Measurements from ENCODE around the gene OPRD1.

OPRD1 gene

DNA sequence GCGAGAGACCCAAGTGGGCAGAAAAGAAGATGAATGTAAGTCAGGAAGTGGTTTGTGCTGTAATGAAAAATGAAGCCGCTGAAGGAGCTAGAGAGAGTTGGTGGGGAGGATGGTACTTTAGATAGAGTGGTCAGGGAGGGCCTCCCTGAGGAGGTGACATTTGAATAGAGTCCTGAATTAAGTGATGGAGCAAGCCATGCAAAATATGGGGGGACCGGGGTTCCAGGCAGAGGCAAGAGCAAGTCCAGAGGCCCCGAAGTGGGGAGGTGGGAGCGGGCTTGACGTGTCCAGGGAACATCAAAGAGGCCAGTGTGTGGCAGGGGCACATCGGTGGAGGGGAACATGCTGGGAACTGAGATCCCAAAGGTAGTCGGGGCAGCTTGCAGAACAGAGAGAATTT lies 43.1 kb downstream of the OPRD1 start:
- Histone ChIP-seq H3K27ac (ENCODE audit: low read depth, low read length) (no peak overlapping the region), H4K20me1 (ENCODE audit: low read depth, low read length) (no peaks in the 10 kb centered on the region), H3K9me3 (ENCODE audit: insufficient read depth, low read length) (no peaks in the 10 kb centered on the region), H3K79me2 (ENCODE audit: insufficient read depth, low read length) (no peaks in the 10 kb centered on the region), H2AFZ (ENCODE audit: low read depth, low read length, severe bottlenecking) (no peak overlapping the region), H3K9me2 (replicated peaks; ENCODE audit: insufficient read depth, low read length) (no peaks in the 10 kb centered on the region), H3K9ac (ENCODE audit: low read length) (no peak overlapping the region), H3F3A (ENCODE audit: insufficient read depth) (no peaks in the 10 kb centered on the region), H3K4me3 (ENCODE audit: insufficient read depth, low read length, poor library complexity, severe bottlenecking) (no peak overlapping the region), H3K36me3 (ENCODE audit: low read length) (no peaks in the 10 kb centered on the region), H3K27me3 (ENCODE audit: low read length) (no peaks in the 10 kb centered on the region), H3K4me2 (ENCODE audit: low read depth, low read length, poor library complexity, severe bottlenecking) (no peak overlapping the region)
- no peak for TF ChIP-seq EZH2phosphoT487 (conservative IDR thresholded peaks at IDR 0.05; ENCODE audit: low read length)
- TF ChIP-seq, protein P1, sequence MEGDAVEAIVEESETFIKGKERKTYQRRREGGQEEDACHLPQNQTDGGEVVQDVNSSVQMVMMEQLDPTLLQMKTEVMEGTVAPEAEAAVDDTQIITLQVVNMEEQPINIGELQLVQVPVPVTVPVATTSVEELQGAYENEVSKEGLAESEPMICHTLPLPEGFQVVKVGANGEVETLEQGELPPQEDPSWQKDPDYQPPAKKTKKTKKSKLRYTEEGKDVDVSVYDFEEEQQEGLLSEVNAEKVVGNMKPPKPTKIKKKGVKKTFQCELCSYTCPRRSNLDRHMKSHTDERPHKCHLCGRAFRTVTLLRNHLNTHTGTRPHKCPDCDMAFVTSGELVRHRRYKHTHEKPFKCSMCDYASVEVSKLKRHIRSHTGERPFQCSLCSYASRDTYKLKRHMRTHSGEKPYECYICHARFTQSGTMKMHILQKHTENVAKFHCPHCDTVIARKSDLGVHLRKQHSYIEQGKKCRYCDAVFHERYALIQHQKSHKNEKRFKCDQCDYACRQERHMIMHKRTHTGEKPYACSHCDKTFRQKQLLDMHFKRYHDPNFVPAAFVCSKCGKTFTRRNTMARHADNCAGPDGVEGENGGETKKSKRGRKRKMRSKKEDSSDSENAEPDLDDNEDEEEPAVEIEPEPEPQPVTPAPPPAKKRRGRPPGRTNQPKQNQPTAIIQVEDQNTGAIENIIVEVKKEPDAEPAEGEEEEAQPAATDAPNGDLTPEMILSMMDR (IDR thresholded peaks at IDR 0.05; ENCODE audit: insufficient read depth, low read length, poor library complexity, severe bottlenecking): no peak

DNA sequence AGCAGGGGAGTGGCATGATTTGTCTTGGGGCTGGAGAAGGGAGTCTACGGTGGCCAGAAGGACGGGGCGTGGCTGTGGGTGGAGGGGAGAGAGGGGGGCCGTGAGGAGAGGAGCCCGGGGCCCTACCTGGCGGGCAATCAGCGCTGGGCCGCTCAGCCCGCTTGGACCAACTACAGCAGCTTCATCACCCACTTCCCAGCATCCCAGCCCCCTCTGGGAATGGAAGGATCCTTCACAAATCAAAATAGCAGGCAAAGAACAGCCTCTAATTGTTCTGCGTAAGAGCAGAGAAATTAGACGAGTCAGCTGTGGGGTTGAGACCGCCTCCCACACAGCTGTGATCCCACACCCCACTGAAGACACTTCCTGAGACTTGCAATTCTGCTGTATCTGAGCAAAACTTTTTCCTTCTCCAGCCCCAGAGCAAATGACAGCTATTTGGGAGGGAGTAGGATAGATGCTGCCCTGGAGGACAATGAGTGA lies 43.5 kb downstream of the OPRD1 start:
- H3K4me2 ChIP-seq (ENCODE audit: low read depth, low read length, poor library complexity, severe bottlenecking): no peak overlapping the region
- TF ChIP-seq EZH2phosphoT487 (conservative IDR thresholded peaks at IDR 0.05; ENCODE audit: low read length): no peak
- TF ChIP-seq, protein P1 (IDR thresholded peaks at IDR 0.05; ENCODE audit: insufficient read depth, low read length, poor library complexity, severe bottlenecking): no peak
- no peak overlapping the region for H3K9ac ChIP-seq (ENCODE audit: low read length)
- H3K27me3 ChIP-seq (ENCODE audit: low read length): no peaks in the 10 kb centered on the region
- no peaks in the 10 kb centered on the region for H3F3A ChIP-seq (ENCODE audit: insufficient read depth)
- no peaks in the 10 kb centered on the region for H3K79me2 ChIP-seq (ENCODE audit: insufficient read depth, low read length)
- no peak overlapping the region for H3K4me3 ChIP-seq (ENCODE audit: insufficient read depth, low read length, poor library complexity, severe bottlenecking)
- H3K9me3 ChIP-seq (ENCODE audit: insufficient read depth, low read length): no peaks in the 10 kb centered on the region
- no peaks in the 10 kb centered on the region for H3K36me3 ChIP-seq (ENCODE audit: low read length)
- H2AFZ ChIP-seq (ENCODE audit: low read depth, low read length, severe bottlenecking): no peak overlapping the region
- H3K27ac ChIP-seq (ENCODE audit: low read depth, low read length): no peak overlapping the region
- H3K9me2 ChIP-seq (replicated peaks; ENCODE audit: insufficient read depth, low read length): no peaks in the 10 kb centered on the region
- H4K20me1 ChIP-seq (ENCODE audit: low read depth, low read length): no peaks in the 10 kb centered on the region

DNA sequence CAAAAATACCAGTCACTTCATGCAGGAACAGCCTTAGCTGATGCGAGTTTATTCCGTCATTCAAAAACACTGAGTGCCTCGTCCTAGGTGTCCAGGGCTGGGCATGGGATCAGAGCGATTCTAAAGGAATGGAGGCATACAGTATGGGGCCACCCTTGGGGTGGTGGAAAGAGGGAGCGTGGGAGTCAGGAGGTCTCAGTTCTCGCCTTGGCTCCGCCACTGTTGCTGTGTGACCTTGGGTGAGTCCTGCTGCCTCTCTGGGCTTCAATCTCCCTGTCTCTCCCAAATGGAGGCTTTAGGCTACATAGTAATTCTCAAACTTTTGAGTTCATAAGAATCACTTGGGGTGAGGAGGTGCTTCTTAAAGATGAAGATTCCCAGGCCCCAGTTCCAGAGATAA lies 44.0 kb downstream of the OPRD1 start:
- H3K36me3 ChIP-seq (ENCODE audit: low read length): no peaks in the 10 kb centered on the region
- no peaks in the 10 kb centered on the region for H3K9me2 ChIP-seq (replicated peaks; ENCODE audit: insufficient read depth, low read length)
- H3K4me3 ChIP-seq (ENCODE audit: insufficient read depth, low read length, poor library complexity, severe bottlenecking): no peak overlapping the region
- H3F3A ChIP-seq (ENCODE audit: insufficient read depth): no peaks in the 10 kb centered on the region
- no peak overlapping the region for H3K27ac ChIP-seq (ENCODE audit: low read depth, low read length)
- TF ChIP-seq, protein P1 (IDR thresholded peaks at IDR 0.05; ENCODE audit: insufficient read depth, low read length, poor library complexity, severe bottlenecking): no peak
- TF ChIP-seq EZH2phosphoT487 (conservative IDR thresholded peaks at IDR 0.05; ENCODE audit: low read length): no peak
- no peaks in the 10 kb centered on the region for H3K9me3 ChIP-seq (ENCODE audit: insufficient read depth, low read length)
- no peaks in the 10 kb centered on the region for H3K79me2 ChIP-seq (ENCODE audit: insufficient read depth, low read length)
- H2AFZ ChIP-seq (ENCODE audit: low read depth, low read length, severe bottlenecking): no peak overlapping the region
- no peak overlapping the region for H3K4me2 ChIP-seq (ENCODE audit: low read depth, low read length, poor library complexity, severe bottlenecking)
- no peaks in the 10 kb centered on the region for H4K20me1 ChIP-seq (ENCODE audit: low read depth, low read length)
- H3K27me3 ChIP-seq (ENCODE audit: low read length): no peaks in the 10 kb centered on the region
- no peak overlapping the region for H3K9ac ChIP-seq (ENCODE audit: low read length)
